22Rv1 (cell line): ENCODE results near the gene HDAC10.

ENCODE experiments used
- ZFX ChIP-seq: fragments of 450-650 bp; IDR thresholded peaks from 2 replicates; pipeline ENCODE4 v1.6.1; 2017; ENCODE audit warnings: antibody characterized with exemption, borderline replicate concordance
- TF ChIP-seq, protein P1 (sequence below): fragments of 450-650 bp; IDR thresholded peaks from 2 replicates; pipeline ENCODE4 v1.5.1; 2017; ENCODE audit warnings: mild to moderate bottlenecking

DNA sequence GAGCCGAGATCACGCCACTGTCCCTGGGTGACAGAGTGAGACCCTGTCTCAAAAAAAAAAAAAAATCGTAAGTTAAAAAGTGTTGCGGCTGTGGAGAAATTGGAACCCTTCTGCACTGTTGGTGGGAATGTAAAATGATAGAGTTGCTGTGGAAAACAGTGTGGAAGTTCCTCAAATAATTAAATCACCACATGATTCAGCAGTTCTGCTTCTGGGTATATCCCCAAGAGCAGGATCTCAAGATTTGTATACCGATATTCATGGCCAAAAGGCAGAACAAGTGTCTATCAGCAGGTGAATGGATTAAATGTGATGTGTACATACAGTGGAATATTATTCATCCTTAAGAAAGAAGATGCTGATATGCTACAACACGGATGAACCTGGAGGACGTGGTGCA, 46.5 kb downstream of the HDAC10 start:
- TF ChIP-seq, protein P1, sequence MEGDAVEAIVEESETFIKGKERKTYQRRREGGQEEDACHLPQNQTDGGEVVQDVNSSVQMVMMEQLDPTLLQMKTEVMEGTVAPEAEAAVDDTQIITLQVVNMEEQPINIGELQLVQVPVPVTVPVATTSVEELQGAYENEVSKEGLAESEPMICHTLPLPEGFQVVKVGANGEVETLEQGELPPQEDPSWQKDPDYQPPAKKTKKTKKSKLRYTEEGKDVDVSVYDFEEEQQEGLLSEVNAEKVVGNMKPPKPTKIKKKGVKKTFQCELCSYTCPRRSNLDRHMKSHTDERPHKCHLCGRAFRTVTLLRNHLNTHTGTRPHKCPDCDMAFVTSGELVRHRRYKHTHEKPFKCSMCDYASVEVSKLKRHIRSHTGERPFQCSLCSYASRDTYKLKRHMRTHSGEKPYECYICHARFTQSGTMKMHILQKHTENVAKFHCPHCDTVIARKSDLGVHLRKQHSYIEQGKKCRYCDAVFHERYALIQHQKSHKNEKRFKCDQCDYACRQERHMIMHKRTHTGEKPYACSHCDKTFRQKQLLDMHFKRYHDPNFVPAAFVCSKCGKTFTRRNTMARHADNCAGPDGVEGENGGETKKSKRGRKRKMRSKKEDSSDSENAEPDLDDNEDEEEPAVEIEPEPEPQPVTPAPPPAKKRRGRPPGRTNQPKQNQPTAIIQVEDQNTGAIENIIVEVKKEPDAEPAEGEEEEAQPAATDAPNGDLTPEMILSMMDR, result no peak
- no peak for TF ChIP-seq ZFX
